HUDEP-2 (cell line): ENCODE measurements around the gene MBNL1.

Experiments
- DNase-seq, 76 experiments: peaks; one replicate each; lab custom pipeline; 2025; ENCODE audit not compliant: unreplicated experiment in 76 of 76; lab: John Stamatoyannopoulos, UW

The MBNL1 gene

DNA sequence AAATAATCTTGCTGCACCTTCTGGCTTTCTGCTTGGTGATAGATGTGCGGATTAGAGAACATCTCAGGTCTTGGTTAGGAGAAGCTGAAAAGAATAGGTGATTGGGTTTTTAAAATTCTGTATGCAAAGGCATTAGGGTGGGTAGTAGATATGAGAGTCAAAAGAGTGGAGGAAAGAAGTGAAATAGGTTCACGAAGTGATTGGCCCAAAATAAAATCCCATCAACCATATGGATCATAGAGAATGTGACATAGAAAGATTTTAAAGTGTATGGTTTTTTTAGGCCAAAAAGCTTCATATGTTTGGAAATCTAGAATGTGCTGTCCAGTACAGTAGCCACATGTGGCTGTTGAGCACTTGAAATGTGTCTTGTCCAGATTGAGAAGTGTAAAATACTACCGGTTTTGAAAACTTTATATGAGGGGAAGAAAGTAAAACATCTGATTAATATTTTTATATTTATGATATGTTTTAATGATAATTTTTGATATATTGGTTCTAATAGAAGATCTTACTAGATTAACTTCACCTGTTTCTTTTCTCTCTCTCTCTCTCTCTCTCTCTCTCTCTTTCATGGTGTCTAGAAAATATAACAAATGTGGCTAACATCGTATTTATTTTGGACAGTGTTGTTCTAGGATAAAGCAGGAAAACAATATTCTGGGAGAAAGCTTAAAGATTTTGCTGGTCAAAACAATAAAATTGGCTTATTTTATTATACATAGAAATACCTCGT is 2.9 kb downstream of the MBNL1 start:
- DNase-seq: peak in 3 of 76 experiments; percentile 19 to 36 (median 22)

DNA sequence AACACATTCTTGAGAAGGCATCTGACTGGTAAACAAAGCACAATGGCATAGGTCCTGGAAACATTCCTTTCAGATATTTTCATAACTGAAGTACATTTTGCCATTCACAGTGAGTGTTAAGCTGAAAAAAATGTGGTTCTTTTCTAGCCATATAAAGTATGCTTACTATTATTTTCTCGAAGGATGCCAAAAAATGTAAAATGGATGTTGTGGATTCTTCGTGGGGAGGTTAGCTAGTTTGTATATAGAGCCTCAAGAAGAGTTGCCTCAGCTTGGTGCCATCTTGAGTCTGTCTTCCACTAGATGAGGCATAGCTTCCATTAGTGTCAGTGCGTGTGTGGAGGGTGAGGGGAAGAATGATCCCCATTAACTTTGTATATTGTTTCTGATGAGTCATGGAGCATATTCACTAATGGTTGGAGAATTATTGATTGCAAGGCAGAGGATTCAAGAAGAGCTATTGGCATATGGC is 4.1 kb downstream of the MBNL1 start:
- DNase-seq: peak in 11 of 76 experiments; percentile 14 to 52 (median 29)

DNA sequence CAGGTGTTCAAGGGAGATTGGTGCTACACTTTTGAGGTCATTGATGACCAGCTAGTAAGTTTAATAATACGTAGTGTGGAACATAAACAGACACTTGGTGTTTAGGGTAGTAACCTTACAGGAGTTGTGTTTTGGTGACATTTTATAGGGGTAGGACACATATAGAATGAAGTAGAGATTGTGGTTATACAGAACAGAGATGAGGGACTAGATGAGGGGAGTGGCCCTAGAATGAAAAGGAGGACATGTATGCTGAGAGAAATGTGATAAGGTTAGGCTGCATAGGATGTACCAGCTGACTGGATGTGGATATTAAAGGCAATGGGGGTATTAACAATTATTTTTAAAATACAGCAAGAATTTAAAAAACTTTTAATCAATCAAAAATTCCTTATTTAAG is 8.0 kb downstream of the MBNL1 start:
- DNase-seq: peak in 13 of 76 experiments; percentile 5 to 43 (median 30)

DNA sequence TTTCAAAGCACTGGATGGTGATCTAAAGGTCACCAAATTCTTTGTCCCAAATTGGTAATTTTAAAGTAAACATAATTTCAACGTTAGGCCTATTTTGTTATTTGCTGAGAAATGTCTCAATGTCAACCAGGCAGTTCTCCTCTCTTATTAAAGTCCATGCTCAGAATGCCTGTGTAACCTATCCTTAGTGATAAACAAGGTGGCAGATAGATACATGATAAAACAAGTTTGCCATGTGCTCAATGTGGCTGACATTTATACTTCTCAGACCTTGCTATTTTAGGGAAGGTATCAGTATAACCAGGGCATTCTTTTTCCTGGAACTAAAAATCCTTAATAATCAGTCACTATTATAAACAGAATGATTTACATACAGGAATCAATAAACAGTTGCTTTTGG is 8.5 kb downstream of the MBNL1 start:
- DNase-seq: peak in 1 of 76 experiments; percentile 18

DNA sequence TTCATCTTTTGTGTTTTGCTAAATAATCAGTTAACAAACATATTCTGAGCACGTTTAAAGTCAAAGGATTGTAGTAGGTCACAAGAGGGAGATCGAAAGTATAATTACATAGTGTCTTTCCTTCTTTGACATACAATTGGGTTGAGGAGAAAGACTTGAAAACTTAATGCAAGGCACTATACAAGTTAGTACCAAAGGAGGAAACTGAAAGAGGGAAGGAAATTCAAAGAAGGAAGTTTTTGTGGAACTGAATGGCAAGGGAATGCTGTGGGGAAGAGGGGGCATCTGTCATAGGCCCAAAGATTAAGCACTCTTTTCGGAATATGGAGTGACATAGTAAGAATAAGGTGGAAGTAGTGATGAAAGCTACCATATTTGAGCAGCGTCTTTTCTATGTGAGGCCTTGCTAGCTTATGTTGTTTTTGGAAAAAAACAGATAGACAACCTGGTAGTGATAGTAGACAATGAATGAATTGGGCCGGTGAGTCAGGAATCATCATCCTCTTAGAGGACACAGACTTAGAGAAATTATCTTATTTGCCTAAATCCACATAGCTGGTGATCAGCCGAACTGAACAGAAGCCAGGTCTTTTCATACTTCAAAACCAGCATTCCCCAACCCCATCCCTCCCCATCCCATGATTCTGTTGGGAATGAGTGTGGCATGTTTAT is 10.2 kb downstream of the MBNL1 start:
- DNase-seq: no peak

DNA sequence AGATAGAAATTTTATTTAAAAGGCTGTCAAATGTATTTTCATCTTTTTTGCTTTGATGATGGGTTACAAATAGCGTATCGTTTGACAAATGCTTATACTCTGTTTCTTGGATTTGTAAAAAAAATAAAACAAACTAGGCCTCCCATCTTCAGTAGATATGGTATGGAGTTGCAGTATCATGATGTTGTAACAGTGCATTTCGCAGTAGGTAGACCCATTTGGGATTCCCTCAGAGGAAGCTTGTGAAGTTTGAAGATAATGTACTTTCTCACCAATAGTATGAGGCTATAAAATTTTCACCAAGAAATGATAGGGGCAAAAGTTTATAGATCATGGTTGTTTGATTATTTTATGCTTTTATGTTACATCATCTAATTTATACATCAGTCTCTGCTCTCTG is 10.8 kb downstream of the MBNL1 start:
- DNase-seq: no peak

DNA sequence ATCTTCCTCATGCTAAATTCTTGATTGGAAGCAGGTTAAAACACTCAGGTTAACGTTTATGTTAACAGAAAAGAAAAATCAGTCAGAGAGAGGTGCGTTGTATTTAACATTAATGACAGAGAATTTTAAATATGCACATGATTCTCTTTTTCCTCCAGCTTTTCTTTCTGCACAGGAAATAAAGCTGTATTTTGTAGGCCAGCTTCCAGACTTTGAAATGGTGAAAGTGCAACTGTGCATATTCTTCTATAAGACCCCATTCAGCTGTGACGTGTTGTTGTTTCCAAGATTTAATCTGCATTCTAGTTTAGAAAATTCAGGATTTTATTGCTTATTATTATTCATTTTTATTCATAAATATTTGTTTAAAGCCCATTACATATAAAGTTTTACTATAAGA is 11.8 kb downstream of the MBNL1 start:
- DNase-seq: no peak

DNA sequence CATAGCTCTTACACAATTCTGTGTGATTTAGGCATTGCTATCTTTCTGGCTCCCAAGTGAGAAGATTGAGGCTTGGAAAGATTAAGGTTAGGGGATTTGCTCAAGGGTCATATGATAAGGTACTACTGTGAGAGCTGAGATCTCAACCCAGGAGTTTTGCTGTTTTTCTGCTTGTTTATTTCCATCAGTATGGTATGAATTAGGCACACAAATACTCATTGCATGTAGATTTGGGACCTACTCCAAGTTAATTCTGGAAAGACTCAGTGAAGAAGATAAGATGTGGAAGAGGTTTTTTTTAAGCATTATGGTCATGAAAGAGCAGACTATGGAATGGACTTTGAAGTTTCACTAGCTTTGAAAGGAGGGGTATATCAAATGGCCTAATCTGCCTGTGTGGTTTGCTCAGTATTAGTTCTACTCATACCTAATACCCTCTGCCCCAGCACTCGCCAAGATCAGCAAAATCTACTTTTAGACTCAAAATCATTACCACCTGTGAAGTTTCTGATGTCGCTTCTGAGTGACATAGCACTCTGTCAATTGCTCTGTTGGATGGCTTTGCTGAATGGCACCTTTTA is 12.5 kb downstream of the MBNL1 start:
- peak in 1 of 76 experiments; percentile 4 for DNase-seq

DNA sequence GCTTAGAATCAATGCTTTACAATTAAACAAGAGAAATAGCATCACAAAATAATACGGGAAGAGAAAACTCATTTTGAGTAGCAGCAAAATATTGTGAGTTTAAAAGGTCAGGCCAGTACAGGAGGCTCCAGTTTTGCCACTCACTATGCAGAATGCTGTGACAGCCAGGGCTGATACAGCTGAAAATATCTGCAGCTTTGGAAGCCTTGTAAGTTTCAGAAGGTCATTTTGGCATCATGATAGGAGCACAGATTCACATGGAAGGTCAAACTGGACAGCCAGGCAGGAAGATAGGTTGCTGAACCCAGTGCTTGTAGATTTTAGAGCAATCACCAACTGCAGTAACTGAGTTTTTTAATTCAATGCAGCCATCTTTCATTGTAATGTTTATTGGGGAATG is 14.1 kb downstream of the MBNL1 start:
- no peak for DNase-seq

DNA sequence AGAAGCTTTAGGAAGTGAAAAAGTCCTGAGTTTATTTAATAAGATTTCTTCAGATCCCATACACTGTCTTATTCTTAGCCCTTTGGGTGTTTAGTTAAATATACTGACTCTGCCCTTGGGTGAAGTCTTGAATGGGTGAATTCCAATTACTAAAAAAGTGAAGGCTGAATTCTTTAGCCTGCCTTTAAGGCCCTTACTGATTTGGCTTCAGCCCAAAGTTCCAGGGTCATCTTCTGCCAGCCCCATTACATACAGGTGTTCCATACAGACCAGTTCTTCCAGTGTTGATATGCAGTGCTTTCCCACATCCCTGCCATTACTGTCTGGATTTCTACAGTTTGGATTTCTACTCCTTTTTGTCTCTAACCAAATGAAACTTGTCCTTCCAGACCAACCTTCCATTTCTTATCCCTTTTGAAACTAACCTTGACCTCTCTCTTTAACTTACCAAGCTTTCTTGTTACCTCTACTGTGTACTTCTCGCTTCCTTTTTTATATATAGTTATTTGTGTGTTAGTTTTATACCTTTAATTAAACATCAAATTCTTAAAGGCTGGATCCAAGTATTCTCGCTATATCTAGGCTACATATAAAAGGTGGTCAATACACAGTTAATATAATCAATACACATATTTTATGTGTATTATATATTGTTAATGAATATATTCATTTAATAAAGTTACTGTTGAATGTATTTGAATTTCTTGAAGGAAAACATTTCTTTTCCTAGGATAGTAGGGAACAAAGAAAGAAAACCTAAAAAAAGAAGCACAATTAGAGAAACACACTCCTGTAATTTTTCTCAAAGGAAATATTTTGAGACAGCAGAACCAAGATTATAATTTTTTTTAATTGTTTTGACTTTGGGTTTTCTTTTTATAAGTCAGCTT is 15.0 kb downstream of the MBNL1 start:
- no peak for DNase-seq

DNA sequence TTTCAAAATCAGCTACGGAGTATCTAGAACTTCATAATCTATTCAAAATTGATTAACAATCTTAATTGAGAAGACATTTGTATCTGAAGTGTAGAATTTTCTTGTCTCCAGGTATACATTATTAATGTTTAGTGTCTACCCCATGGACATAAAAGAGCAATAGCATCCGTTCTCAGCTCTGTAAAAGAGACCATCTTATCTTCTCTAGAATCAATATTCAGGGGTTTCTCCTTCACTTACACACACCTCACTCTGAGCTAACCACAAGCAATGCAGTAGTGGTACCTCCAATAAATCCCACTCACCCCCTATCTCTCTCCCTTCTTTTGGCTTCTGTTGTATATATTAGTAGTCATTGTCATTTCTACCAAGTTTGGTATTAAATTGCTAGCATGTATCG is 16.2 kb downstream of the MBNL1 start:
- DNase-seq: no peak

DNA sequence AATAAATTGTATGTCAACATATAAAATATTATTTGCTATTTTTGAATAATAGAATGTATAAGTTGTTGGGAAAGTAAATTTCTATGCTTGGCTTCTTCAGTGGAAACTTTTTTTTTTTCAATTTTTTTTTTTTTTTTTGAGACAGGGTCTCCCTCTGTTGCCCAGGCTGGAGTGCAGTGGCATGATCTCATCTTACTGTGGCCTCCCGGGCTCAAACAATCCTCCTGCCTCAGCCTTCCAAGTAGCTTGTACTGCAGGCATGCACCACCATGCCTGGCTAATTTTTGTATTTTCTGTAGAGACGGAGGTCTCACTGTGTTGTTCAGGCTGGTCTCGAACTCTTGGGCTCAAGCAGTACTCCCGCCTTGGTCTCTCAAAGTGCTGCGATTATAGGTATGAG is 16.8 kb downstream of the MBNL1 start:
- DNase-seq: no peak

DNA sequence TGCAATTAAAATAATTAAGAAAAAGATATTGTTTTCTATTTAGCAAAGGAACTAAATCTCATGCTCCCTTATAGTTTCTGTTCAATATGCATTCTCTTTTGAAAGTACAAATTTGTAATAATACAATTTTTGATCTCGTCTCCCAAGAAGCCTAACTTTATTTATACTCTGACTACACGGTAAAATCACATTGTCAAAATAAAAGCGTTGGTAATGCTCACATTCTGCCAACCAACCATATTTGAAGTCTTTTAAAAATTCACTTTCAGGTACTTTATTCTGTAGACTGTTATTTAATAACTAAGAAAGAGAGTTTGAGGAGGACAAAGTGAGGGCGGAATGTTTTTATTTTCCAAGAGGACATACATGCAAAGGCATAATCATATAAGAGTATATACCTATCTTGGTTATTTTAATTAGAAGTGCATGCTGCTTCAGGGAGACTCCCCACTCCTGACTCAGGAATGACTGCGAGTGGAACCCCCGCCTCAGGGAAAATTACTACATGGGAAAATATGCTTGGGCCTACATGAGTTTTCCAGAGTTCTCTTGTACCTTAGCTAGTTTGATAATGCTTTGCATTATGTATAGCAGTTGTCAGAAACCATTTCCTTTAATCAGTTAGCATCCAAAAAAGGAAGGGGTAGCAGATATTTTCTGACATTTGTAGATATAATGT is 19.3 kb downstream of the MBNL1 start:
- DNase-seq: no peak

DNA sequence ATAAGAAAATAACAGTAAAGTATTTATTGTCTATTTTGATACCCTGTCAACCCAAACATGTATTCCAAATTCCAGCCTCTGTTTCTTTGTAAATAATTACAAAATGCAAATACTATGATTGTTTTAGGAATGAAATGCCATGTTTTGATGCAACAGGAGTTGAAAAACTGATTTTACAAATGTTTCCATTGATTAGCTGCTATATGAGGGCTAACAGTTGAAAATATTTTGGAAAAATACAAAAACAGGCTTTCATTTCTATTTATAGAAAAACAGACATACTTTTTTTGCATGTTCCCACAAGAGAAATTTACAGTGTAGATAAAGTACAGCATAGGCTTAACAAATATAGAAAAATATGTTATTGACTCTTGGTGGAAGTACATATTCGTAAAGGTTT is 20.0 kb downstream of the MBNL1 start:
- no peak for DNase-seq

DNA sequence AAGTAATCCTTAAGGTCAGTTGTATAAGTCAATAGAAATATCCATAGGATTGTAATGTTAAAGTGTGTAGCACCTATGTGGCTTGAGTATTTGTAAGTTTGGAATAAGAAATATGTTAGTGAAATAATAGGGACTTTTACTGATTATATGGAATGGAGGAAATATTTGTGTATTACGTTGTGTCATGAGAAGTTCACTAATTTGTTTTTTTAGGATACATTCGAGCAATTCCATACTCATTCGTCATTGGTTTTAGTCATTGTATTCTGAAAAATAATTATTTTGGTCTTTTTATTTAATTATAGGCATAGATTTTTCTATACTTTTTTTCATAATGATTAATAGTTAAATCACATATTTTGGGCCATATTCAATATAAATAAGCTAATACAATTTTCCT is 21.0 kb downstream of the MBNL1 start:
- no peak for DNase-seq

DNA sequence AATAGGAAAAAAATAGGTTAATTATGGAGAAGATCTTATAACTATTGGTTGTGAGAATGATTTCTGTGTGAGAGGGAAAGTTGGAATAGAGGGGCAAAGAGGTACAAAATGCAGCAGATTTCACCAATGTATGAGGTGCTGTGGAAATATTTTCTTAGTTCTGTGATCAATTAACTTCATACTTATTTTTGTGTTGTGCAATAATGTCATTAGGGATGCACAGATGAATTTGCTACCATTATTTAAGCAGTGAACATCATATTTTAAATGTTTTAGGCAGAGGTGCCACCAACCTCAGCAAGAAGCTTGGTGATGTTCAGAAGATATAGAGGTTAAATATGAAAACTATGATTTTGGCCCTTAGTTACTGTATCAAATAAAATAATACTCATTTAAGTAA is 21.6 kb downstream of the MBNL1 start:
- DNase-seq: no peak

DNA sequence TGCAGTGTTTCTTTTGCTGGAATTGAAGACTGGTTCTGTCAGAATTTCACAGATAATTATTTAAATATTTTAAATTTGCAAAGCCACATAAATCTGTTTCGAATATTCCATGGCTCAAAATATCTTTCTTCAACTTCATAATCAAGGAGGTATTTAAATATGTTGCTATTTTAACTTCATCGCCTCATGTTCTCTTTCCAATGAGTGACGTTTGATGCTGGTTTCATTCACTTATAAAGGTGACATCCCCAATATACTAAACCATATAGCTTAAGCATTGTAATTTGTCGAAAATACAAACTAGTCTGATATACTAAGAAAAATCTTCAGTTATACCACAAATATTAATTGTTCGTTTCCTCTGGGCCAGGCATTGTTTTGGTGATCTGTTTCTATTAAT is 22.5 kb downstream of the MBNL1 start:
- no peak for DNase-seq

DNA sequence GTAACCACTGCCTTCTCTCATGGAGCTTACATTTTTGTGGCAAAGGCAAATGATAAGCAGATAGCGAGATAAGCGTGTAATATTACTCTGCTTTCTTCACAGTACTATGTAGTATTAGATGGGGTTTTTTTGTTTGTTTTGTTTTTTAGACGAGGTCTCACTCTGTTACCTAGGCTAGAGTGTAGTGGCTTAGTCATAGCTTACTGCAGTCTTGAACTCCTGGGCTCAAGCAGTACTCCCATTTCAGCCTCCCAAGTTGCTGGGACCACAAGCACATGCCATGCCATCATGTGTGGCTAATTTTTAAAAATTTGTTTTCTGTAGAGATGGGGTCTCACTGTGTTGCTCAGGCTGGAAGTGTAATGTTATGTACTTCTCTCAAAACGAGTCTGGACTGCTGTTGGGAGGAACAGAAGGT is 22.9 kb downstream of the MBNL1 start:
- peak in 1 of 76 experiments; percentile 17 for DNase-seq

DNA sequence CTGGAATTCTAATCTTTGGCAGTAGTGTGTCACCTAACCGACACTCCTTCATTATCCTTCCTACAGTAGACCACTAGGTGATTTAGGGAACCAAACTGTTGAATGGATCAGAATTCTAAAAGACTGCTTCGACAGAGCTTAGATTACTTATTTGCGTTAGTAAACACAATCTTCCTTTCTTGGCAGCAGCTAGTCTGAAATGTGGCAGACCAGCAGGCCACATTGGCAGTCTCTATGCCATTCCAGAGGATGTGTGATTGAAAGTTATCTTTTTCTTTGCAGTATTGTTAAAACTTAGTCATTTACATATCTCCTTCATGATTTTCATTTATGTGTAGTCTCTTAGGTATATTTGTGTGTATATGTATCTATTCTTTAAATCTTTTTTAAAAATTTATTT is 23.6 kb downstream of the MBNL1 start:
- no peak for DNase-seq

DNA sequence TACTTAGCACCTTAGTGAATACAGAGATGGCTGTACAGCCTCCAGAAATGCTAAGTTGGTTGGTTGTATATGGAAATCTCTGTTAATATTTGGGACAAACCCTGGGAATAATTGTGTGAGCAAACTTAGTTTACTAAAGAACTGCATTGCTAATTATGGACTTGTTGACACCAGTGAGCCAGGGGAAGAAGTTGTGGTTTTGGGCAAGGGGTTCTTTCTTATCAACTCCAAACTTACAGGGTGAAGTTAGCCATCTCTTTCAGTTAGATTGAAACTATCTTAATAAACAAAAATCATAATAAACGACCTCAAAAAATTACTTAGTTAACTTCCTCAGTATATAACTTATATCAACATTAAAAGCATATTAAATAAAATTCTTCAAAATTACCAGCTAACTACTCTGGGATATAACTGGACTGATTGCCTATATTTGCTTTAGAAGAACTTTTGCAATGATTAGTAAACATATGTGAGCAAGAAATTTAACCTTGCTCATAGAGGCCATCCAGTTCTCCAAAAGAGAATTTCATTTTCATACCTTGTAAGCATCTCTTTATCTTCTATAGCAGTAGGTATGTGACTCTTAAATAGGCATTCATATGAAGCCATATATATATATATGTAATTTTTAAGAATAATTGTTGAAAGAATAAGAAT is 24.7 kb downstream of the MBNL1 start:
- DNase-seq: no peak
